Measurements from ENCODE around the gene TRPV6.

Gene TRPV6

DNA sequence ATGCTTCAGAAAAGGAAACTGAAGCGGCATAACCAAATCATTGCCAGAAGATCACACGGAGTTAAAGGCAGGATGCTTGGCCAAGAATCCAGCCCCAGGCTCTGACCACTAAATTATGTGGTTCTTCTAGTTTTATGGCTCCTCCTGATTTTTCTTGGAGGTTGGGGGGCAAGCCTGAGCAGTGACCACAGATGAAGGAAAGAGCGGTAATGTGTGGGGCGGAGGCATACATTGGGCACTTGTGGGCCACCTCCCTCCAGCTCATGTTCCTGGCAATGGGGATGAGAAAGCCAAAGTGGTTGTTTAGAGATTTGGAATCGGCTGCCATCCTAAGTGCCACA is 3.2 kb downstream of the TRPV6 start:
- no peak for ATAC-seq

DNA sequence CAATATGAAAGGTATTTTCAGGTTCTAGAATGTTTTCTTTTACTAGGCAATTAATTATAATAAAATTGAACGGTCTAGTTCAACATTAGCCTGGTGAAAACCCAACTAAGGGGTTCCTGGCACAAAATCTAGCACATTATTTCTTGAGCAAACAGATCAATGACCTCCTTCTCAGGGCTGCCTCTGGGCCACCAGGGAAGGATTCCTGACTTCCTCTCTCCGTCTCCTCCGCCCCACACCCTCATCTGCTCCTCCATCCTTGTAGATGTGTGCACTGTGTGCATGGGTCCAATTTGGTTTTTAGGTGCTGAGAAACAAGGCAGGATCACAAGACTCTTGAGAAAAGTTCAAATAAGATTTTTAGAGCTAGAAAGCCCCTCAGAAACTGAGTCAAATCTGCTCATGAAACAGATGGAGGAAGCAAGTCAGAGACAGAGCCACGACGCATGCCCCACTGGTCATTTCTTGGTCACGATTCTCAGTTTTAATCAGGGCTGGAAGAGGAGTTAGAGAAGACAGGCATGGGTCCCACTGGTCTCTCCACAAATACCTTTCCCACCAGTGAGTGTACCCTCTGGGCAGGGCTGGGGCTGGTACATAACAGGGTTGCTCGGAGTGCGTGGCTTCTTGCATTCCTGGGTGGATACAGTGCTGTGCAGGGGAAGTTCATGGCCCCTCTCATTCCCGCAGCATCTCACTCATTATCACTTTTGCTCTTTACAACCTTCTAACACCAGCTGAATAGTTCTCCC is 3.8 kb downstream of the TRPV6 start:
- ATAC-seq, result no peak

DNA sequence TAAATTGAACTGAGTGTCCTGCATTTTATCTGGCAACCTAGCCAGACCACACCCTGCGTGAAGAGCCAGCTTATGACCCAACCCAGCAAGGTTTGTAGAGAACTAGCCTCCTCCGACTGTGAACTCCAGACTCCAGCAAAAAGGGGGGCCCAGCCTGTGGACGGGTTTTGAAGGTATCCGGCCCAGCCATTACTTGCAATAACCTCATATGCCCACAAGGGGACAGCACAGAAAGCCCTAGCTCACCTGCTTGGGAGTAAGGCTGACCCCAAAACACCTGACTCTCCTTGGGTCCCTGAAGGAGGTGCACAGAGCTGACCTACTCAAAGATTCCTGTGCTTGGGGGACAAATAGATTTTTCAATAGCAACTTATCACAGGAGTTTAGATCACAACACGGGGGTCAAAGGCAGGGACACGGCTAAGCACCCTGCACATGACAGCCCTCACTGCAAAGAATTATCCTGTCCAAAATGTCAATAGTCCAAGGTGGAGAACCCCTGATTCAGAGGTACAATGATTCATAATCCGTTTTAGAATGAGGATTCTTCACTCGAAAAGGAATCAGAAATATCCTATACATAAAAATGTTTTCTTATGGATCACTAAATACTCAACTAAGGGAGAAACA is 4.6 kb downstream of the TRPV6 start:
- ATAC-seq, result no peak

DNA sequence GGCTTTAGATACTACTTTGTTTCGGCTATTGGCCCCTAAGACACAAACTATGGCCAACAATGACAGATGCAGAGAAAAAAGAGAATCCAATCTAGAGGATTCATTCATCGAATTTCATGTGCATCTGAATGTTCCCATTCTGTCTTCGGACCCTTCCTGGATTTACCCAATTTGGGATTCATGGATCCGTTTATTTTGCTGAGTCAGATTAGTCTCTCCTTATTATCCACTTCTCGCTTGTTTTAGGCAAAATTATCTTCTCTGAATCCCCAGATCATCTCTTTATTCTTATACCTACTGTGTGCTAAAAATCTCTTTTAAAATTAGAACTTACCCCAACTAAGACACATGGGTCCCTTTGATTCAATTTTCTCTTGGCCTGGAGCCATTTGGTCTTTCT is 6.5 kb downstream of the TRPV6 start:
- ATAC-seq, result no peak

DNA sequence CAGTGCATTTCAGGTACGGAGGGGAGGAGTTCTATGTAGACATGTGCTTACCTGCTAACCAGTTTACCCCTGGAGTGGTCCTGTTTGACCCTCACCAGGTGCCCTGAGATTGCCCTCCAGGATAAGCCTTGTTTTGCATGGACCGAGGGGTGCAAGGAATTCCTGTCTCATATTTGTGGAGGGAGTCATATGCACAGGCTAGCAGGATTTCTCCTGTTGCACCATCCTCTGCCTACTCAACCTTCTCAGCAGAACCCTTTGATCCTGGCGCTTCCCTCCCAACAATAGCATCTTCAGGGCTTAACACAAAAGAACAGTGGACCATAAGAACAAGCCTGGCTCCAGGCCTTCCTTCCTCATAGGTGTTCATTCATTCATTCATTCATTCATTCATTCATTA is 7.2 kb downstream of the TRPV6 start:
- no peak for ATAC-seq

DNA sequence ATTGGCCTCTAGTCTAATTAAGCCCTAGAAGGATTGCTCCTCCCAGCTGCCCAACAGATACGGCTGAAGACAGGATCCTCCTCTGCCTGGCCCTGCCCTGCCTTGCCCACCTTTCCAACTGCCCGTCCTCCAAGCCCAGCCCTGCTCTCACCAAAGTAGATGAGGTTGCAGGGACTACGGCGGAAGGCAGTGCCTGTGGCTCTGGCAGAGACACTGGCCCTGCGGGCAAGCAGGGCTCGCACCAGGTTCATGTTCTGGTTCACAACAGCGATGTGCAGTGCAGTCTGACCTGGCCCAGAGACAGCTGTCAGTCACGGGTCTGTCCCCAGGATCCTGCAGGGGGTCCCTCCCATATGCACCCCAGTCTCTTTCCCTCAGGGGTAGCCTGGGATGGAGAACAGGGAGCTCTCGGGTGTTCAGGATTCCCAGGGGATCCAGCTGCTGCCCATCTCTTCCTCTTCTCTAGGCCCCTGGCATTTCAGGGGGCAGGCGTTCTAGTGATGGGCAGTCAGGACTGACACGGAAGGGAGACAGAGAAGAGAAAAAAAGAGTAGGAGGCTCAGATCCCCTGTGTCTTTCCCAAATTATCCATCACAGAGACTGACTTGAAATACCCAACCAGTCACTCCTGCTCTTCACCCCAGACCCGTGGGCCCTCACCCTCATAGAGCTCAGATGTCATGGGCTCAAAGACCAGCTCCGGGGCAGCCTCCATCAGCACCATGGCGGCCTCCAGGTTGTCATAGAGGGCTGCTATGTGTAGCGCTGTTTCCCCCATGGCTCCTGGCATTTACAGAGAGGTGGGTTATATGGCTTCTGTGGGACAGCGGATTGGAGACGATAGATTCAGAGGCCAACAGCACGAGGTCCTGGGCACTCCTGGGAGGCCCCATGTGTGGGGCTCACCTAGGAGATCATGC is 8.3 kb downstream of the TRPV6 start:
- no peak for ATAC-seq

DNA sequence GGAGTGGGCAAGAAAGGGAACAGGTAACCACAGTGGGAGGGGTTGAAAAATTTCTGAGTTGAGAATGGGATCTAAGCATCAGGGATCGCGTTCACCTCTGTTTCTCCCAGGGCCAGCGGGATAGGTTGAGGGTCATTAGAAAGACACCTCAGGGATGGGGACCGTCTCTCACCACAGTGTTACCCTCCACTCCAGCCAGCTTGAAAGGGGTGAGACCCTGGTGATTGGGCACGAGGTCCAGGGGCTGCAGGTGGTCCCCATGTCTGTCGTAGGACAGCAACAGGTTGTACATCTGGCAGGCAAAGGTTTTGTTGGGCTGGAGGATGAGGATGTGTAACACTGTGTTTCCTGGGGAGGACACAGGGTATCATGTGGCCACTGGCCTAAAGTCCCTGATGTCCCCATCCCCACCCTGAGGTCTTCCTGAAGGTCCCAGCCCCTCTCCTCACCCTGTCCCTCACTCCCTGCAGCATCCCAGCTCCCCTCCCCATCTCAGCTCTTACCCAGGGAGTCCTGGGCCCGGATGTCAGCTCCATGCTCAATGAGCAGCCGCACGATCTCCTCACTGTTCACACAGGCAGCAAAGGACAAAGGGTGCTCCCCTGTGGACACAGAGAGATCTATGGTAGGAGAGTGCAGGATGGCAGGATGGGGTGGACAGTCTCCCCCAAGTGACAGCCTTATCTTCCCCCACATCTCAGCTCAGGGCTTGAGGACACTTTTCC is 9.1 kb downstream of the TRPV6 start:
- no peak for ATAC-seq

DNA sequence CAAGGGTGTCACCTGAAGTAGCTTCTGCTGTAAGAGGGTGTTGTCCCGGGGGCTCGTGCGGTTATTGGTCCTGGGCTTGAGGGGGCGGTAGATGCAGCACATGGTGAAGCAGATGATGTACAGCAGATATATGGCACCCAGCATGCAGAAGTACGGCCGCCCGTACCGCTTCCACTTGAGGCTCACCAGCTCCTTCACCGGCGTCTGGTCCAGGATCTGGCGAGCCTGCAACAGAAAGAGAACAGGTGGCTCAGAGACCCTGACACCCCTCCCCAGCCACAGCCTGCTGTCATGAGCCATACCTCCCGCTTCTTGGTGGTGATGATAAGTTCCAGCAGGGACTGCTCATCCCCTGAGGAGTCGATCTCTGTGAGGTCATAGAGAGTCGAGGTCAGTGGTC is 10.1 kb downstream of the TRPV6 start:
- no peak for ATAC-seq

DNA sequence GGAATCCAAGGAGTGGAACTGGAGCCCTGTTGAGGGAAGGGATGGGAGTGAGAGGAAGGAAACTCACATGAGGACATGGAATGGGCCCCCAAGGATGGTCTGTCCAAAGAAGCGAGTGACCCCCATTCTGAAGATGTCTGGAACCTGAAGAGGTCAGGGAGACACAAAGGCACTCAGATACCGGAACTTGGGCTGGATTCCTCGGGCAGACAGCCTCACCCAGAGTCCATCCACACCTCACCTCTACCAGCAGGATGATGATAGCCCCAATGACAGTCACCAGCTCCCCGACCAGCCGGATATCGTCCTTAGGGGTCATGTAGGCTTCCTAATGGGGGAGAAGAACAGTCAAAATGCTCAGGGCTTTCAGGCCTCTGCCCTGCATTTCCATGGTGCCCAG is 10.7 kb downstream of the TRPV6 start:
- no peak for ATAC-seq

DNA sequence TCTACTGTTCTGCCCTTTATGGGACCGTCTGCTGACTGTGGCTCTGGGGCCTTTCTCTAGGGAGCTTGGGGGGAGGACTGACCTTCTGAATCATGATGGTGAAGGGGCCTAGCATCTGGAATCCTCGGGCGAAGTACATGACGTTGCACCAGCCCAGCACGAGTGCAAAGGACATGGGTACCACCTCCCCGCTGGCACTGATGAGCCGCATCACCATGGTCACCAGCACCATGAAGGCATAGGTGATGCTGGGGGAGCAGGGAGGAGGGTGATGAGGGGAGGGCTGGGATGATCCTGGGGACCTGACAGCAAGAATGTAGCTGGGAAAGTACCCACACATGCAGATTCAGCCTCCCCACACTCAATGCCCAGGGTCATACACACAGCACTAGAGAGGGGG is 11.1 kb downstream of the TRPV6 start:
- ATAC-seq, result no peak

DNA sequence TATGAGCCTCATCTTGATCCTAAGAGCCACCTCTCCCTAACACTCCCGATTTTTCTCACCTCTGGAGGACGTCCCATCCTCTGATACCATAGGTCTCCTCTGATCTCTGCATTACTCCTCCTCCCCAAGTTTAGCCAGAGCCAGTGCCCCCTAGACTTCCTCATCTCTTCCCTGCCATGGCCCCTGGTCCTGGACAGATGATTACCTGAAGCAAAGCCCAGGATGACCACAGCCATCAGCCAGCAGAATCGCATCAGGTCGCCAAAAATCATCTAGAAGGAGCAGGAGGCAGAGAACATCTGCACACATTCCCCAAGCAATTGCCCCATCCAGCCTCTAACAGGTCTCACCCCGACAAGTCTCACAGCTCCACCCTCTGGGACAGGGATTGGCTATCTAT is 11.7 kb downstream of the TRPV6 start:
- no peak for ATAC-seq

DNA sequence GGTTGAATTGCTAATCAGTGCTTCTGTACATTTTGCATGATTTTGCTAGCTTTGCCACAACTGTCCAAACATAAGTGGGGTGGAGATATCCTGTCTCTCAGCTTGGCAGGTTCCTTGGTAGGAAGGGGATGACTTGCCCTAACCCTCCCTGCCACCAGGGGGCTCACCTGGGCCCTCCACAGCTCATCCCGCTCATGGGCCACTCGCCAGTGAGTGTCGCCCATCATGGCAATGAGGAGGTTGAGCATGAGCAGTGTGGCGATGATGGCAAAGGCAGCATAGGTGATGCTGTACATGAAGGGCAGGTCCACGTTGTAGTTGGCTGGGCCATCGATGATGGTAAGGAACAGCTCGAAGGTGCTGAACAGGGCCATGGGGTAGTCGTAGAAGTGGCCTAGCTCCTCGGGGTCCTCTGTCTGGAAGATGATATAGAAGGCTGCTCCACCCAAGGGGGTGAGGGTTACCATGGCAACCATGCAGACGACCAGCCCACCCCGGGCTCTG is 12.2 kb downstream of the TRPV6 start:
- ATAC-seq, result no peak

DNA sequence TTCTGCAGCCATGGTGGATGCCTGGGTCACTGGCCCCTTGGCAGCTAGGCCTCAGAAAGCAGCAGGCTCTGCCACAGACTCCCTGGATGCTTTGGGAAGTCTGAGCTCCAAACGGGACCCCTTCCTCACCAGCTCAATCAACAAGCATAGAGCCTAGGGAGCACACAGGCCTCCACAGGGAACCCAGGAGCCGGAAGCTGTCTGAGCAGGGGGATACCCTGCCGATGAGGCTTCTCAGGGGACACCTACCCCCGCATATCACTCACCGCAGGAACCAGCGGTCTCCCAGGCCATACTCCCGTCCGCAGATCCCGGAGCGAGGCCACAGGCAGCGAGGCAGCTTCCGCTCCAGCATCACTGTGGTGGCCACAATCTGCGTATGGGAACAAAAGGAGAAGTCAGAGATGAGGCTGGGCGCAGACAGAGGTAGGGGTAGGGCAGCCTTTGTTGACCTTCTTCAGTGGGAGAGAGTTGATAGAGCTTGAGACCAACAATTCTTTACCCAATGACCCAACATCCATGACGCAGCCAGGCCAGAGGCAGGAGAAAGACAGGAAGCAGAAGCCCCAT is 13.4 kb downstream of the TRPV6 start:
- ATAC-seq, result no peak

DNA sequence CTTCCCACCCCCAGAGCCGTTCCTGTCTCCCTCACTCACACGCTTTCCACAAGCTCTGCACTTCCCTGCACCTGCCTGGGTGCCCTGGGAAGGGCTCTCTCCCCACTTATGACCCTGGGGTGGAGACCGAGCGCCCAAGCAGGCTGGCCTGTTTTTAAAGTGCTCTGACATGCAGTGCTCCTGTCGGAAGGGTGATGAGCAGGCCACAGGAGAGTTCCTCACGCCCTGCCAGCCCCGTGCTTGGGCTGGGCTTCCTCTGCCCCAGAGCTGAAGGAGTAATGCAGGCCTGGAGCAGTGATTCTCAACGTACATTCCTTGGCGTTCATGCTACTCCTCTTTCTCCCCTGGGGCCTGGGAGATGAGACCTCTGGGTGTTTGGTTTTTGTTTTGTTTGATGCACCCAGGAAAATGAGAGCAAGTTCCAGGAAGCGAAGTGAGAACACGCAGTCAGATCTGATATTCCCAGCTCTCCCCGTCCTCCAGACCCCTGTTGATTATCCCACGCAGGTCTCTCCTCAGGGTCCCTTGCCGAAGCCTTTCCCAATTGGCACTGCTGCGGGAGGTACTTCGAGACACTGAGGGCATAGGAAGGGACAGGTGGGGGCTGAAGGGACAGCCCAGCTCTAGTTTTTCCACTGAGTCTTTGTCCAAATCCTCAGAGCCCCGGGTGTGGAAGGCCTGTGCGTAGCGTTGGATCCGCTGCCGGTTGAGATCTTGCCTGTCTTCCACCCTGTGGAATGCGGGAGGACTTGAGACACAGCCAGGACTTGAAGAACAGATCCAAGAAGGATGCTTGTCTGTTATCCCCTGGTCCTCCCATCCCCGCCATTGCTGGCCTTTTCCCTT is 14.1 kb downstream of the TRPV6 start:
- ATAC-seq, result no peak

DNA sequence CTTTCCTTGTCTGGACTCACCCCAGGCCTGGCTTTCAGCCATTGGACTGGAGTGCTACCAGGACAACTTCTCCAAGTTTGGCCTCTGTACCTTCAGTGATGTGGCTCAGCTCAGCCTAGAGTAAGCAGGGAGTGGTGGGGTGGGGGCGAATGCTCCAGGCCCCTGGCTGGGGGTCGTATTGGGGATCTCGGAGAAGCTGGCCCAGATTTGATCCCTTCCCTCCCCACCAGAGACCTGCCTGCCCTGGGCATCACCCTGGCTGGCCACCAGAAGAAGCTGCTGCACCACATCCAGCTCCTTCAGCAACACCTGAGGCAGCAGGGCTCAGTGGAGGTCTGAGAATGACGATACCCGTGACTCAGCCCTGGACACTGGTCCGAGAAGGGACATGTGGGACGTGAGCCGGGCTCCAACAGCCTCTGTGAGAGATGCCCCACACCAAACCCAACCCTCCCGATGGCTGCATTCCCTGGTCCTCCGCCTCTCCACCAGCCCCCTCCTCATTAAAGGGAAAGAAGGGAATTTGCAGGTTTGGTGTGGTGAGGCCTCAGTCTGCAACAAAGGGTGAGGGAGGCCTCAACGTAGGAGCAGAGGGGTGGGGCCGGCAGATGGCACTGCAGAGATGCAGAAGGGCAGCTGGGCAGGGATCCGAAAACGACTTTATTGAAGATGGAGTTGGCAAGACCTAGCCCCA is 14.8 kb downstream of the TRPV6 start:
- no peak for ATAC-seq

DNA sequence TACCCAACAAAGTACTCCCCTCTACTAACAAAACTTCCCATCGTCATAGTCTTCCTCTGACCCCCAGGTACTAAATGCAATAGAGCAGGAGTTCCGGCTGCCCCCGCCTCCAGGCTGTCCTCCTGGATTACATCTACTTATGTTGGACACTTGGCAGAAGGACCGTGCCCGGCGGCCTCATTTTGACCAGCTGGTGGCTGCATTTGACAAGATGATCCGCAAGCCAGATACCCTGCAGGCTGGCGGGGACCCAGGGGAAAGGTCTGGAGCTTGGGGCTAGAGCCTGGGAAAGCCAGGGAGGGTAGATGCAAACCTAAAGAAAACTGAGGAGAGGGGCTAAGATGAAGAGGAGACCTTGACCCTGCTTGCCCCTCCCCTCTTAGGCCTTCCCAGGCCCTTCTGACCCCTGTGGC is 15.4 kb downstream of the TRPV6 start:
- no peak for ATAC-seq

DNA sequence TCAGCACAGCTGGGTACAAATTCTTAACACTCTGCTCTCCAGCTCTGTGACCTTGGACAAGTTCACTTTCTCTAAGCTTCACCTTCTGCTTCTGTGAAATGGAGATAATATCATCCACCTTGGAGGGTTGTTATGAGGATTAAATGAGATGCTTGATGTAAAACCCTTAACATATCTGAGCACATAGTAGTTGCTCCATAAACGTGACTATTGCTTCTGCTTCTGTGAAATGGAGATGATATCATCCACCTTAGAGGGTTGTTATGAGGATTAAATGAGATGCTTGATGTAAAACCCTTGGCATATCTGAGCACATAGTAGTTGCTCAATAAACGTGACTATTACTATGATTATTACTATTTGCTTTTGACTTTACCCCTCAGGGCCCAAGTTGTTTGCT is 16.1 kb downstream of the TRPV6 start:
- ATAC-seq, result no peak

DNA sequence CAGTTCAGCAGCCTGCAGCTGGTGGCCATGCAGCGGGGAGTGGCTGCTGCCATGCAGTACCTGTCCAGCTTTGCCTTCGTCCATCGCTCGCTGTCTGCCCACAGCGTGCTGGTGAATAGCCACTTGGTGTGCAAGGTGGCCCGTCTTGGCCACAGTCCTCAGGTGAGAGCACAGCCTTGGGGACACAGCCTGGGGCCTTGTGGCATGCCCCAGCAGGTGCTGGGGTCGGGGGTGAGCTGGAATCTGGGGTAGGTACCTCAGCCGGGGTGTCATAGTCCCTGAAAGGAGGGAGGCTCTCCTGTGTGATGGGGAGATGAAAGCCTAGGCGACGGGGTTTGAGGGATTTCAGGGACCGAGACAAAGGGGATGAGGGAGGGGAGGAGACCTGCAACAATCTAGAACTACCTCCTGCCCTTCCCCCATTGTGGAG is 16.5 kb downstream of the TRPV6 start:
- ATAC-seq, result no peak

DNA sequence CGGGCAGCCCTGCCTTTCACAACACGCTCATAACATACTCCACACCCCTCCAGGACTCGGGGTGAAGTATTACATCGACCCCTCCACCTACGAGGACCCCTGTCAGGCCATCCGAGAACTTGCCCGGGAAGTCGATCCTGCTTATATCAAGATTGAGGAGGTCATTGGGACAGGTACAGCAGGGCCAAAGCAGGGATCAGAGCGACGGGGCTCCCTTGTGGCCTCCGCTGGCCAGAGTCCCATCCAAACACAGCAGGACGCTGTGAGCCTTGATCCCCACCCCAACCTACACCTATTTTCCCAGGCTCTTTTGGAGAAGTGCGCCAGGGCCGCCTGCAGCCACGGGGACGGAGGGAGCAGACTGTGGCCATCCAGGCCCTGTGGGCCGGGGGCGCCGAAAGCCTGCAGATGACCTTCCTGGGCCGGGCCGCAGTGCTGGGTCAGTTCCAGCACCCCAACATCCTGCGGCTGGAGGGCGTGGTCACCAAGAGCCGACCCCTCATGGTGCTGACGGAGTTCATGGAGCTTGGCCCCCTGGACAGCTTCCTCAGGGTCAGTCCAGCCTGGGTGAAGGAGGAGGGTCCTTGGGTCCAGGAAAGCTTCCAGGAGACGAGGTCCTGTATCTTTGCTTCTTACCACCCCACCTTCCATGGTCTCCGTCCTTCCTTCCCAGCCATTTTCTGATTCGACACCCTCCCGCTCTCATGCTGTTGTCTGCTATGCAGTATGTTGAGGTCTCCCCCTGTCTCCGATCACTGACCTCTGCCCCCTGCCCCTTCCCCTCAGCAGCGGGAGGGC is 17.2 kb downstream of the TRPV6 start:
- ATAC-seq, result no peak

All from activated CD4-positive, CD25-positive, alpha-beta regulatory T cell treated with anti-CD3 and anti-CD28 coated beads, Interleukin-2, amount 50 U/mL, for 24 hours (primary cell).